ENCODE measurements around the gene LRP3. TPM values are rescaled to one million over a fixed set of nuclear protein-coding genes. Genes with fewer than 3 reads are reported as not detected.
A peak's percentile ranks its signal among the peaks of the same experiment; 100 is the strongest.

The LRP3 gene
- total and polyA plus RNA-seq, 2 of the 13 experiments (the other 11 are each of a cell fraction or from before 2014, with no cell fraction given): 17.6 to 51.6 TPM

- peak; percentile 54; the same call in 1 of the 2 replicates for TF ChIP-seq ZNF609 (CRISPR knock-in tag; IDR thresholded peaks at IDR 0.05; ENCODE audit: borderline replicate concordance)
- no peak for TF ChIP-seq POGZ (CRISPR knock-in tag; IDR thresholded peaks at IDR 0.05)
- no peak for TF ChIP-seq ZNF740 (CRISPR knock-in tag; IDR thresholded peaks at IDR 0.05)
- TF ChIP-seq SIN3A (IDR thresholded peaks at IDR 0.05; ENCODE audit: borderline replicate concordance, low read depth, low read length): no peak
- TF ChIP-seq ZSCAN9 (CRISPR knock-in tag; IDR thresholded peaks at IDR 0.05; ENCODE audit: borderline replicate concordance): no peak
- 0 out of 2 replicates have a peak, but pooled peaks have one; percentile 47 for TF ChIP-seq ESRRA (CRISPR knock-in tag; IDR thresholded peaks at IDR 0.05; ENCODE audit: low read depth)
- TF ChIP-seq THAP8 (CRISPR knock-in tag; IDR thresholded peaks at IDR 0.05; ENCODE audit: borderline replicate concordance): no peak
- TF ChIP-seq HMGA1 (CRISPR knock-in tag; conservative IDR thresholded peaks at IDR 0.05): no peak
- TF ChIP-seq ZFX (CRISPR knock-in tag; IDR thresholded peaks at IDR 0.05; ENCODE audit: low read depth): peak; percentile 61; the same call in 1 of the 2 replicates
- no peak for TF ChIP-seq ZBTB25 (CRISPR knock-in tag; IDR thresholded peaks at IDR 0.05)
- TF ChIP-seq ZNF256 (CRISPR knock-in tag; conservative IDR thresholded peaks at IDR 0.05): no peak
- TF ChIP-seq HMGXB4 (CRISPR knock-in tag; IDR thresholded peaks at IDR 0.05; ENCODE audit: borderline replicate concordance in 1 of 2, low read depth in 1 of 2): no peak
- TF ChIP-seq ADNP (CRISPR knock-in tag; IDR thresholded peaks at IDR 0.05): no peak
- TF ChIP-seq ZNF572 (CRISPR knock-in tag; IDR thresholded peaks at IDR 0.05): no peak
- TF ChIP-seq GLMP (CRISPR knock-in tag; IDR thresholded peaks at IDR 0.05; ENCODE audit: borderline replicate concordance): no peak
- no peak for TF ChIP-seq ZC3H13 (CRISPR knock-in tag; IDR thresholded peaks at IDR 0.05)
- no peak for TF ChIP-seq ZNF24 (IDR thresholded peaks at IDR 0.05)
- no peak for TF ChIP-seq FOXA1 (IDR thresholded peaks at IDR 0.05)
- no peak for TF ChIP-seq FOXA1 (CRISPR knock-in tag; IDR thresholded peaks at IDR 0.05)
- TF ChIP-seq RFXAP (CRISPR knock-in tag; IDR thresholded peaks at IDR 0.05; ENCODE audit: borderline replicate concordance): no peak
Measured at GRCh38 chr19:33247441-33247819, 53.3 kb downstream of the LRP3 start (continued).
